ENCODE data around the gene GAL3ST2.

GRCh38 chr2:241833101-241833663 lies 56.6 kb downstream of the GAL3ST2 start:
- TF ChIP-seq CTCF (IDR thresholded peaks at IDR 0.05) = no peak
- TF ChIP-seq POLR2A (IDR thresholded peaks at IDR 0.05) = no peak
